RWPE2 (cell line): Measurements from ENCODE around the gene ABCC1.
A peak's percentile ranks its signal among the peaks of the same experiment; 100 is the strongest.

ENCODE experiments used
- ATAC-seq: fragments of 200-7000 bp; cut with Tn5 transposase; 3 replicates; pipeline ENCODE4 v1.9.1; 2021; ENCODE audit warnings: low read depth
- DNase-seq: peaks from one replicate; pipeline ENCODE4 v3.0.0-alpha.2; 2020; ENCODE audit warnings: low spot score
- H3K27ac ChIP-seq: fragments of 450-650 bp; 2 replicates; pipeline ENCODE4 v1.5.1; 2017; ENCODE audit warnings: mild to moderate bottlenecking; ENCODE audit not compliant: poor library complexity, severe bottlenecking
- H3K27me3 ChIP-seq: fragments of 250-450 bp; sonication (Bioruptor Pico); 2 replicates; pipeline ENCODE4 v1.5.1; 2021; ENCODE audit warnings: mild to moderate bottlenecking, moderate library complexity; ENCODE audit not compliant: insufficient read depth, poor library complexity, severe bottlenecking
- H3K36me3 ChIP-seq: fragments of 250-450 bp; sonication (Bioruptor Pico); 2 replicates; pipeline ENCODE4 v1.5.1; 2020; ENCODE audit warnings: low read depth, mild to moderate bottlenecking, moderate library complexity
- H3K4me1 ChIP-seq: fragments of 250-450 bp; sonication (Bioruptor Pico); 2 replicates; pipeline ENCODE4 v1.5.1; 2021; ENCODE audit warnings: mild to moderate bottlenecking, moderate library complexity; ENCODE audit not compliant: insufficient read depth, poor library complexity, severe bottlenecking
- H3K4me3 ChIP-seq: fragments of 250-450 bp; sonication (Bioruptor Pico); 2 replicates; pipeline ENCODE4 v1.5.1; 2021; ENCODE audit warnings: mild to moderate bottlenecking, moderate library complexity; ENCODE audit not compliant: severe bottlenecking
- H3K9me3 ChIP-seq: fragments of 250-450 bp; sonication (Bioruptor Pico); 2 replicates; pipeline ENCODE4 v1.5.1; 2021; ENCODE audit warnings: mild to moderate bottlenecking, moderate library complexity; ENCODE audit not compliant: severe bottlenecking
- CTCF ChIP-seq: fragments of 450-650 bp; IDR thresholded peaks from one replicate; pipeline ENCODE4 v1.5.1; 2017; ENCODE audit warnings: mild to moderate bottlenecking, moderate library complexity; ENCODE audit not compliant: poor library complexity, severe bottlenecking

The ABCC1 gene

GRCh38 chr16:15950161-15950854 is 892 bp downstream of the ABCC1 start:
- TF ChIP-seq CTCF, result no peak
- Histone ChIP-seq H3K4me3 (peak overlapping the region; percentile 91), H3K4me1 (peaks cover 13% of the 10 kb centered on the region), H3K27ac (peak overlapping the region; percentile 79), H3K27me3 (no peaks in the 10 kb centered on the region), H3K9me3 (no peaks in the 10 kb centered on the region), H3K36me3 (peaks cover 5% of the 10 kb centered on the region; the same call in 1 of the 2 replicates)
- no peak for DNase-seq
- ATAC-seq, result peak; percentile 29; the same call in 2 of the 3 replicates

- DNase-seq (no peak), ATAC-seq (no peak)
- no peak for TF ChIP-seq CTCF
- Histone ChIP-seq H3K9me3 (no peaks in the 10 kb centered on the region), H3K4me3 (peak overlapping the region; percentile 91), H3K36me3 (peaks cover 5% of the 10 kb centered on the region; the same call in 1 of the 2 replicates), H3K27me3 (no peaks in the 10 kb centered on the region), H3K4me1 (peaks cover 8% of the 10 kb centered on the region), H3K27ac (peak overlapping the region; percentile 79)
Measured at GRCh38 chr16:15950869-15951268, 1.5 kb downstream of the ABCC1 start.

- H3K4me3 ChIP-seq, result no peak overlapping the region
- no peak for DNase-seq
- peaks cover 5% of the 10 kb centered on the region; the same call in 1 of the 2 replicates for H3K36me3 ChIP-seq
- TF ChIP-seq CTCF, result no peak
- H3K27ac ChIP-seq, result no peak overlapping the region
- H3K9me3 ChIP-seq, result no peaks in the 10 kb centered on the region
- no peaks in the 10 kb centered on the region for H3K27me3 ChIP-seq
- H3K4me1 ChIP-seq, result no peaks in the 10 kb centered on the region
- ATAC-seq, result no peak
Measured at GRCh38 chr16:15951852-15952251, 2.4 kb downstream of the ABCC1 start.

- H3K36me3 ChIP-seq, result peaks cover 5% of the 10 kb centered on the region; the same call in 1 of the 2 replicates
- no peak overlapping the region for H3K4me3 ChIP-seq
- ATAC-seq (no peak), DNase-seq (no peak)
- no peak for TF ChIP-seq CTCF
- H3K9me3 ChIP-seq, result no peaks in the 10 kb centered on the region
- no peak overlapping the region for H3K27ac ChIP-seq
- no peaks in the 10 kb centered on the region for H3K4me1 ChIP-seq
- H3K27me3 ChIP-seq, result no peaks in the 10 kb centered on the region
Measured at GRCh38 chr16:15952265-15952711, 2.9 kb downstream of the ABCC1 start.

- no peak overlapping the region for H3K27ac ChIP-seq
- no peak for TF ChIP-seq CTCF
- H3K9me3 ChIP-seq, result no peaks in the 10 kb centered on the region
- H3K27me3 ChIP-seq, result no peaks in the 10 kb centered on the region
- no peaks in the 10 kb centered on the region for H3K4me1 ChIP-seq
- H3K36me3 ChIP-seq, result peaks cover 5% of the 10 kb centered on the region; the same call in 1 of the 2 replicates
- no peak overlapping the region for H3K4me3 ChIP-seq
- ATAC-seq (no peak), DNase-seq (no peak)
Measured at GRCh38 chr16:15953477-15953876, 4.1 kb downstream of the ABCC1 start.
